Breast epithelium (tissue), 3 donors: ENCODE data around the gene TMEM141.

Experiments used
- POLR2A ChIP-seq: fragments of 450-650 bp; IDR thresholded peaks from one replicate; pipeline ENCODE4 v1.6.1; 2016; ENCODE audit warnings: antibody characterized with exemption, mild to moderate bottlenecking, moderate library complexity
- POLR2AphosphoS5 ChIP-seq, 3 donors: sonication (generic); formaldehyde crosslinking; IDR thresholded peaks; one replicate each; pipeline ENCODE4 v1.6.1; 2017; ENCODE audit warnings: antibody characterized with exemption in 3 of 3
- TF ChIP-seq, protein P1 (sequence below), 3 donors: fragments of 450-650 bp; IDR thresholded peaks; one replicate each; pipeline ENCODE4 v1.5.1; 2016 to 2017; ENCODE audit warnings: antibody characterized with exemption in 3 of 3, mild to moderate bottlenecking in 3 of 3, moderate library complexity in 3 of 3

GRCh38 chr9:136793086-136793946 is 2.2 kb downstream of the TMEM141 start:
- TF ChIP-seq, protein P1, sequence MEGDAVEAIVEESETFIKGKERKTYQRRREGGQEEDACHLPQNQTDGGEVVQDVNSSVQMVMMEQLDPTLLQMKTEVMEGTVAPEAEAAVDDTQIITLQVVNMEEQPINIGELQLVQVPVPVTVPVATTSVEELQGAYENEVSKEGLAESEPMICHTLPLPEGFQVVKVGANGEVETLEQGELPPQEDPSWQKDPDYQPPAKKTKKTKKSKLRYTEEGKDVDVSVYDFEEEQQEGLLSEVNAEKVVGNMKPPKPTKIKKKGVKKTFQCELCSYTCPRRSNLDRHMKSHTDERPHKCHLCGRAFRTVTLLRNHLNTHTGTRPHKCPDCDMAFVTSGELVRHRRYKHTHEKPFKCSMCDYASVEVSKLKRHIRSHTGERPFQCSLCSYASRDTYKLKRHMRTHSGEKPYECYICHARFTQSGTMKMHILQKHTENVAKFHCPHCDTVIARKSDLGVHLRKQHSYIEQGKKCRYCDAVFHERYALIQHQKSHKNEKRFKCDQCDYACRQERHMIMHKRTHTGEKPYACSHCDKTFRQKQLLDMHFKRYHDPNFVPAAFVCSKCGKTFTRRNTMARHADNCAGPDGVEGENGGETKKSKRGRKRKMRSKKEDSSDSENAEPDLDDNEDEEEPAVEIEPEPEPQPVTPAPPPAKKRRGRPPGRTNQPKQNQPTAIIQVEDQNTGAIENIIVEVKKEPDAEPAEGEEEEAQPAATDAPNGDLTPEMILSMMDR (IDR thresholded peaks at IDR 0.05), result no peak
- TF ChIP-seq POLR2A, result no peak
- no peak for TF ChIP-seq POLR2AphosphoS5 (IDR thresholded peaks at IDR 0.05)
